ENCODE results near the gene ARHGAP31.

DNA sequence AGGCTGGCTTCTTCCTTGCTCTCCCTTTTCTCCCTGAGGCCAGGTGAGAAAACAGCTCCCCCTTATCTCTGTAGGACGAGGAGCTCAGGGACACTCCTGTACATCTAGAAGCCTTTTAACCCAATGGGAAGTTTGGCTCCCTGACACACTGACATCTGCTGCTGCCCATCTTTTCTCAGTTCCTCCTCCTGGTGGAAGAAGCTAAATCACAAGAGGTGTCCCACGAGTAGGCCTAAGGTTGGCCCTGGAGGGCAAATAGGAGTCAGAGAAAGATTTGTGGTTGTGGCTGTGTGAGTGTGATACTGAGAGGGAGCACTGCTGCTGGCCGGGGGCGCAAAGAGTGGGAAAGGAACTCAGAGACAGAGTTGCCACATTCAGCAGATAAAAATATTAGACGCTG, 49.5 kb downstream of the ARHGAP31 start:
- TF ChIP-seq, protein P1, sequence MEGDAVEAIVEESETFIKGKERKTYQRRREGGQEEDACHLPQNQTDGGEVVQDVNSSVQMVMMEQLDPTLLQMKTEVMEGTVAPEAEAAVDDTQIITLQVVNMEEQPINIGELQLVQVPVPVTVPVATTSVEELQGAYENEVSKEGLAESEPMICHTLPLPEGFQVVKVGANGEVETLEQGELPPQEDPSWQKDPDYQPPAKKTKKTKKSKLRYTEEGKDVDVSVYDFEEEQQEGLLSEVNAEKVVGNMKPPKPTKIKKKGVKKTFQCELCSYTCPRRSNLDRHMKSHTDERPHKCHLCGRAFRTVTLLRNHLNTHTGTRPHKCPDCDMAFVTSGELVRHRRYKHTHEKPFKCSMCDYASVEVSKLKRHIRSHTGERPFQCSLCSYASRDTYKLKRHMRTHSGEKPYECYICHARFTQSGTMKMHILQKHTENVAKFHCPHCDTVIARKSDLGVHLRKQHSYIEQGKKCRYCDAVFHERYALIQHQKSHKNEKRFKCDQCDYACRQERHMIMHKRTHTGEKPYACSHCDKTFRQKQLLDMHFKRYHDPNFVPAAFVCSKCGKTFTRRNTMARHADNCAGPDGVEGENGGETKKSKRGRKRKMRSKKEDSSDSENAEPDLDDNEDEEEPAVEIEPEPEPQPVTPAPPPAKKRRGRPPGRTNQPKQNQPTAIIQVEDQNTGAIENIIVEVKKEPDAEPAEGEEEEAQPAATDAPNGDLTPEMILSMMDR (IDR thresholded peaks at IDR 0.05; ENCODE audit: insufficient read depth, low read length, poor library complexity, severe bottlenecking) = no peak
- no peak for TF ChIP-seq EZH2phosphoT487 (conservative IDR thresholded peaks at IDR 0.05; ENCODE audit: low read length)

All from SU-DHL-6 (cell line).